PFSK-1 (cell line): ENCODE measurements around the gene FABP3.

Experiments
- FOXP2 ChIP-seq: optimal IDR thresholded peaks from 2 replicates; pipeline ENCODE3; 2011; ENCODE audit warnings: borderline replicate concordance, control low read depth, inconsistent platforms; ENCODE audit not compliant: insufficient read depth; ENCODE audit errors: extremely low read length, extremely low read depth
- POLR2AphosphoS5 ChIP-seq: IDR thresholded peaks from 2 replicates; pipeline ENCODE4 v1.6.1; 2012; ENCODE audit warnings: low read depth, mild to moderate bottlenecking, control low read depth, low read length, moderate library complexity
- SIN3A ChIP-seq: IDR thresholded peaks from 2 replicates; pipeline ENCODE4 v1.6.1; 2012; ENCODE audit warnings: mild to moderate bottlenecking, low read length, moderate library complexity, borderline replicate concordance; ENCODE audit not compliant: insufficient read depth
- TAF1 ChIP-seq: IDR thresholded peaks from 2 replicates; pipeline ENCODE4 v1.6.1; 2012; ENCODE audit warnings: low read length, control low read depth, borderline replicate concordance; ENCODE audit not compliant: insufficient read depth
- TF ChIP-seq, protein P1 (sequence below), 2 experiments: IDR thresholded peaks; 2 replicates each; pipeline versions ENCODE4 v1.6.1 to v1.8.0; 2011 to 2012; ENCODE audit warnings: low read depth in 2 of 2, low read length in 2 of 2, control low read depth in 1 of 2, inconsistent platforms in 1 of 2, mild to moderate bottlenecking in 1 of 2, moderate library complexity in 1 of 2; ENCODE audit not compliant: insufficient read depth in 1 of 2

- TF ChIP-seq POLR2AphosphoS5 (no peak), TAF1 (no peak), FOXP2 (no peak), SIN3A (no peak)
- TF ChIP-seq, protein P1, sequence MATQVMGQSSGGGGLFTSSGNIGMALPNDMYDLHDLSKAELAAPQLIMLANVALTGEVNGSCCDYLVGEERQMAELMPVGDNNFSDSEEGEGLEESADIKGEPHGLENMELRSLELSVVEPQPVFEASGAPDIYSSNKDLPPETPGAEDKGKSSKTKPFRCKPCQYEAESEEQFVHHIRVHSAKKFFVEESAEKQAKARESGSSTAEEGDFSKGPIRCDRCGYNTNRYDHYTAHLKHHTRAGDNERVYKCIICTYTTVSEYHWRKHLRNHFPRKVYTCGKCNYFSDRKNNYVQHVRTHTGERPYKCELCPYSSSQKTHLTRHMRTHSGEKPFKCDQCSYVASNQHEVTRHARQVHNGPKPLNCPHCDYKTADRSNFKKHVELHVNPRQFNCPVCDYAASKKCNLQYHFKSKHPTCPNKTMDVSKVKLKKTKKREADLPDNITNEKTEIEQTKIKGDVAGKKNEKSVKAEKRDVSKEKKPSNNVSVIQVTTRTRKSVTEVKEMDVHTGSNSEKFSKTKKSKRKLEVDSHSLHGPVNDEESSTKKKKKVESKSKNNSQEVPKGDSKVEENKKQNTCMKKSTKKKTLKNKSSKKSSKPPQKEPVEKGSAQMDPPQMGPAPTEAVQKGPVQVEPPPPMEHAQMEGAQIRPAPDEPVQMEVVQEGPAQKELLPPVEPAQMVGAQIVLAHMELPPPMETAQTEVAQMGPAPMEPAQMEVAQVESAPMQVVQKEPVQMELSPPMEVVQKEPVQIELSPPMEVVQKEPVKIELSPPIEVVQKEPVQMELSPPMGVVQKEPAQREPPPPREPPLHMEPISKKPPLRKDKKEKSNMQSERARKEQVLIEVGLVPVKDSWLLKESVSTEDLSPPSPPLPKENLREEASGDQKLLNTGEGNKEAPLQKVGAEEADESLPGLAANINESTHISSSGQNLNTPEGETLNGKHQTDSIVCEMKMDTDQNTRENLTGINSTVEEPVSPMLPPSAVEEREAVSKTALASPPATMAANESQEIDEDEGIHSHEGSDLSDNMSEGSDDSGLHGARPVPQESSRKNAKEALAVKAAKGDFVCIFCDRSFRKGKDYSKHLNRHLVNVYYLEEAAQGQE (IDR thresholded peaks at IDR 0.05; ENCODE audit: insufficient read depth in 1 of 2, low read depth in 2 of 2, low read length in 2 of 2) = no peak
Measured at GRCh38 chr1:31377364-31377863, 4.5 kb upstream of the FABP3 start.
